Activated naive CD4-positive, alpha-beta T cell treated with anti-CD3 and anti-CD28 coated beads, Interleukin-2, amount 50 U/mL, for 24 hours (primary cell): Measurements from ENCODE around the gene EGLN3.

Experiments
- H3K27ac Mint-ChIP-seq: one replicate; pipeline ENCODE4 v1.8.0; 2021; ENCODE audit warnings: mild to moderate bottlenecking, mixed read lengths
- H3K27me3 Mint-ChIP-seq: one replicate; pipeline ENCODE4 v1.8.0; 2021; ENCODE audit warnings: mixed read lengths
- H3K36me3 Mint-ChIP-seq: one replicate; pipeline ENCODE4 v1.8.0; 2021; ENCODE audit warnings: mixed read lengths
- H3K4me1 Mint-ChIP-seq: one replicate; pipeline ENCODE4 v1.8.0; 2021; ENCODE audit warnings: mixed read lengths
- H3K4me3 Mint-ChIP-seq: one replicate; pipeline ENCODE4 v1.8.0; 2021; ENCODE audit warnings: mild to moderate bottlenecking, mixed read lengths
- H3K9me3 Mint-ChIP-seq: one replicate; pipeline ENCODE4 v1.8.0; 2021; ENCODE audit warnings: mixed read lengths

EGLN3 gene

DNA sequence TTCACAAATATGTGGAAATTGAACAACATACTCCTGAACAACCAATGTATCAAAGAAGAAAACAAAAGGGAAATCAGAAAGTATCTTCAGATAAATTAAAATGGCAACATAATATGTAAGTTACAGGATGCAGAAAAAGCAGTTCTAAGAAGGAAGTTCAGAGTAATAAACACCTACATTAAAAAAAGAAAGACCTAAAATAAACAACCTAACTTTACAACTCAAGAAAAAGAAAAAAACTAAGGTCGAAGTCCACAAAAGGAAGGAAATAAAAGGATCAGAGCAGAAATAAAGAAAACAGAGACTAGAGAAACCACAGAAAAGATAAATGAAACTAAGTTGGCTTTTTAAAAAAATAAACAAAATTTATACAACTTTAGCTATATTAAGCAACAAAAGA lies 59.2 kb downstream of the EGLN3 start:
- H3K9me3 Mint-ChIP-seq, result peaks cover 17% of the 10 kb centered on the region
- H3K27me3 Mint-ChIP-seq, result no peaks in the 10 kb centered on the region
- peaks cover 2% of the 10 kb centered on the region for H3K36me3 Mint-ChIP-seq
- H3K4me3 Mint-ChIP-seq, result no peak overlapping the region
- peaks cover 4% of the 10 kb centered on the region for H3K4me1 Mint-ChIP-seq
- H3K27ac Mint-ChIP-seq, result no peak overlapping the region

- Mint-ChIP-seq H3K4me1 (peaks cover 5% of the 10 kb centered on the region), H3K4me3 (no peak overlapping the region), H3K36me3 (peaks cover 2% of the 10 kb centered on the region), H3K27ac (no peak overlapping the region), H3K27me3 (no peaks in the 10 kb centered on the region), H3K9me3 (peaks cover 17% of the 10 kb centered on the region)
These were observed 66.0 kb downstream of the EGLN3 start for GRCh38 chr14:33884916-33885315.

GRCh38 chr14:33880330-33880729 lies 70.5 kb downstream of the EGLN3 start:
- Mint-ChIP-seq H3K4me1 (peaks cover 7% of the 10 kb centered on the region), H3K9me3 (peaks cover 27% of the 10 kb centered on the region), H3K27ac (no peak overlapping the region), H3K27me3 (peaks cover 1% of the 10 kb centered on the region), H3K36me3 (peaks cover 2% of the 10 kb centered on the region), H3K4me3 (no peak overlapping the region)

DNA sequence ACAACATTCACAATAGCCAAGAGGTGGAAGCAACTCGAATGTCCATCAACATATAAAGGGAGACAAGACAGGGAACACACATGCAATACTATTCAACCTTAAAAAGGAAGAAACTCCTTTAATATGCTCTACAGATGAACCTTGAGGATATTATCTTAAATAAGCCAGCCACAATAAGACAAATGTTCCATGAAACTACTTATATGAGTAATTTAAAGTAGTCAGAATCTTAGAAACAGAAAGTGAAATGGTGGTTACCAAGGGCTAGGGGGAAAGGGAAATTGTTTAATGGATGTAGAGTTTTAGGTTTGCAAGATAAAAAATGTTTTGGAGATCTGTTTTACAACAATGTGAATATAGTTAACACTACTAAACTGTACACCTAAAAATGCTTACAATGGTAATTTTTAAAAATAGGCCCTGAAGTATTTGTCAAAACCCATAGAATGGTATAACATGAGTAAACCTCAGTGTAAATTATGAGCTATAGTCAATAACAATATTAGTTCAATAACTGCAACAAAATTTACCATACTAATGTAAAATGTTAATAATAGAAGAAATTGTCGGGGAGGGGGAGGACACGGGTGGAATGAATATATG lies 71.1 kb downstream of the EGLN3 start:
- Mint-ChIP-seq H3K27ac (no peak overlapping the region), H3K36me3 (peaks cover 2% of the 10 kb centered on the region), H3K27me3 (peaks cover 1% of the 10 kb centered on the region), H3K9me3 (peaks cover 33% of the 10 kb centered on the region), H3K4me3 (no peak overlapping the region), H3K4me1 (peaks cover 7% of the 10 kb centered on the region)

GRCh38 chr14:33876274-33876673 lies 74.6 kb downstream of the EGLN3 start:
- Mint-ChIP-seq H3K4me1 (peaks cover 7% of the 10 kb centered on the region), H3K4me3 (no peak overlapping the region), H3K27ac (no peak overlapping the region), H3K9me3 (peaks cover 47% of the 10 kb centered on the region), H3K36me3 (peaks cover 5% of the 10 kb centered on the region), H3K27me3 (peaks cover 1% of the 10 kb centered on the region)
